Measurements from ENCODE around the gene ATP2B2. TPM values are rescaled to one million over a fixed set of nuclear protein-coding genes. Genes with fewer than 3 reads are reported as not detected.
A peak's percentile ranks its signal among the peaks of the same experiment; 100 is the strongest.

ATP2B2 gene
- total and polyA plus RNA-seq, 7 donors, result 0.08 to 6.5 (median 0.77) TPM

GRCh38 chr3:10450494-10451440 is 54.6 kb downstream of the ATP2B2 start:
- Histone ChIP-seq H3K36me3 (ENCODE audit: insufficient read depth in 1 of 2, low read depth in 1 of 2) (no peaks in the 10 kb centered on the region), H3K9me3 (no peaks in the 10 kb centered on the region), H3K27ac (peak overlapping the region; percentile 61), H3K4me1 (peaks cover 32% of the 10 kb centered on the region), H3K27me3 (ENCODE audit: insufficient read depth in 3 of 3, low read length in 2 of 3) (no peaks in the 10 kb centered on the region), H3K4me3 (no peak overlapping the region)
- intact Hi-C loops (cut with DNase I), result no loop called here
- TF ChIP-seq, protein P1, sequence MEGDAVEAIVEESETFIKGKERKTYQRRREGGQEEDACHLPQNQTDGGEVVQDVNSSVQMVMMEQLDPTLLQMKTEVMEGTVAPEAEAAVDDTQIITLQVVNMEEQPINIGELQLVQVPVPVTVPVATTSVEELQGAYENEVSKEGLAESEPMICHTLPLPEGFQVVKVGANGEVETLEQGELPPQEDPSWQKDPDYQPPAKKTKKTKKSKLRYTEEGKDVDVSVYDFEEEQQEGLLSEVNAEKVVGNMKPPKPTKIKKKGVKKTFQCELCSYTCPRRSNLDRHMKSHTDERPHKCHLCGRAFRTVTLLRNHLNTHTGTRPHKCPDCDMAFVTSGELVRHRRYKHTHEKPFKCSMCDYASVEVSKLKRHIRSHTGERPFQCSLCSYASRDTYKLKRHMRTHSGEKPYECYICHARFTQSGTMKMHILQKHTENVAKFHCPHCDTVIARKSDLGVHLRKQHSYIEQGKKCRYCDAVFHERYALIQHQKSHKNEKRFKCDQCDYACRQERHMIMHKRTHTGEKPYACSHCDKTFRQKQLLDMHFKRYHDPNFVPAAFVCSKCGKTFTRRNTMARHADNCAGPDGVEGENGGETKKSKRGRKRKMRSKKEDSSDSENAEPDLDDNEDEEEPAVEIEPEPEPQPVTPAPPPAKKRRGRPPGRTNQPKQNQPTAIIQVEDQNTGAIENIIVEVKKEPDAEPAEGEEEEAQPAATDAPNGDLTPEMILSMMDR (IDR thresholded peaks at IDR 0.05), result no peak
- WGBS, 3 donors, result 33 to 52% (median 41%) methylated on average over 21 to 22 of the region's 22 CpGs
- ATAC-seq, result peak in 3 of 4 donors; percentile 28 to 62 (median 35)
- peak in 1 of 2 donors; percentile 65 for DNase-seq

DNA sequence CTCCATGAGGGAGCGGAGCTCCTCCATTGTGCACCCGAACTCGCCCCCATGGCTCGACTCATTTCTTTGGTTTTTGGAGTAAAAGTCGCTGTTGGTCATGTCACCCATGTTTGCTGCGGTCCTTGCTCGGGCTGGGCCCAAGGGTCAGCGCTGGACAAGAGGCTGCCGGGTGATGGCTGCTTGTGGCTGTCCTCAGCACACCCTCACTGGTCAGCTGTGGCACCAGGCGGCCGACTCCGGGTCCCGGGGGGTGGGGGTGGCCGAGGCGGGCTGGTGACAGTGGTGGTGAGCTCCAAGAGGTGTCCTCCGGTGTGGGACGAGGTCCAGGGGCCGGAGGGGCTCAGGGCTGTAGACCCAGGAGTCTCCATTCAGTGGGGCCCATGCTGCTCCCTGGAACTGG is 56.0 kb downstream of the ATP2B2 start:
- intact Hi-C loops (cut with DNase I), result no loop called here
- peak overlapping the region; percentile 61 for H3K27ac ChIP-seq
- 93 to 96% (median 96%) methylated on average over 16 to 18 of the region's 18 CpGs for WGBS, 3 donors
- DNase-seq (no peak), ATAC-seq (no peak)
- TF ChIP-seq, protein P1 (IDR thresholded peaks at IDR 0.05), result no peak
- H3K4me3 ChIP-seq, result no peak overlapping the region
- no peaks in the 10 kb centered on the region for H3K9me3 ChIP-seq
- H3K4me1 ChIP-seq, result peaks cover 44% of the 10 kb centered on the region
- no peaks in the 10 kb centered on the region for H3K36me3 ChIP-seq (ENCODE audit: insufficient read depth in 1 of 2, low read depth in 1 of 2)
- H3K27me3 ChIP-seq (ENCODE audit: insufficient read depth in 3 of 3, low read length in 2 of 3), result no peaks in the 10 kb centered on the region

GRCh38 chr3:10448544-10448943 is 56.8 kb downstream of the ATP2B2 start:
- no peaks in the 10 kb centered on the region for H3K9me3 ChIP-seq
- H3K27ac ChIP-seq, result peak overlapping the region; percentile 81
- H3K4me3 ChIP-seq, result no peak overlapping the region
- no peaks in the 10 kb centered on the region for H3K27me3 ChIP-seq (ENCODE audit: insufficient read depth in 3 of 3, low read length in 2 of 3)
- TF ChIP-seq, protein P1 (IDR thresholded peaks at IDR 0.05), result no peak
- intact Hi-C loops (cut with DNase I), result no loop called here
- 55 to 66% (median 63%) methylated on average over 3 of the region's 3 CpGs for WGBS, 3 donors
- H3K4me1 ChIP-seq, result peaks cover 45% of the 10 kb centered on the region
- no peaks in the 10 kb centered on the region for H3K36me3 ChIP-seq (ENCODE audit: insufficient read depth in 1 of 2, low read depth in 1 of 2)
- DNase-seq, result no peak
- no peak for ATAC-seq

GRCh38 chr3:10447527-10448260 is 57.7 kb downstream of the ATP2B2 start:
- H3K36me3 ChIP-seq (ENCODE audit: insufficient read depth in 1 of 2, low read depth in 1 of 2), result no peaks in the 10 kb centered on the region
- DNase-seq (peak in 1 of 2 donors; percentile 78), ATAC-seq (peak; percentile 92 to 96 (median 94))
- WGBS, 3 donors, result 22 to 39% (median 23%) methylated on average over 6 of the region's 6 CpGs
- TF ChIP-seq, protein P1 (IDR thresholded peaks at IDR 0.05), result no peak
- peak overlapping the region; percentile 81 for H3K27ac ChIP-seq
- intact Hi-C loops (cut with DNase I), result no loop called here
- peaks cover 45% of the 10 kb centered on the region for H3K4me1 ChIP-seq
- no peak overlapping the region for H3K4me3 ChIP-seq
- H3K27me3 ChIP-seq (ENCODE audit: insufficient read depth in 3 of 3, low read length in 2 of 3), result no peaks in the 10 kb centered on the region
- H3K9me3 ChIP-seq, result no peaks in the 10 kb centered on the region

Data from psoas muscle (tissue), 8 donors.